UCSD-AML1 (cell line): ENCODE measurements around the gene OTOF.

Experiments used
- DNase-seq: peaks from one replicate; lab custom pipeline; 2025; ENCODE audit not compliant: unreplicated experiment; lab: John Stamatoyannopoulos, UW

OTOF gene

GRCh38 chr2:26454561-26455001 lies 23.3 kb downstream of the OTOF start:
- DNase-seq, result no peak

GRCh38 chr2:26453421-26454329 lies 24.2 kb downstream of the OTOF start:
- no peak for DNase-seq

- DNase-seq, result no peak
Observed at GRCh38 chr2:26451700-26452099, 26.2 kb downstream of the OTOF start.

- DNase-seq, result no peak
Observed at GRCh38 chr2:26450031-26450635, 27.8 kb downstream of the OTOF start.

- DNase-seq, result no peak
Observed at GRCh38 chr2:26449278-26450030, 28.5 kb downstream of the OTOF start.

GRCh38 chr2:26448651-26449050 lies 29.3 kb downstream of the OTOF start:
- no peak for DNase-seq

- no peak for DNase-seq
Observed at GRCh38 chr2:26444236-26444635, 33.7 kb downstream of the OTOF start.

- DNase-seq, result no peak
Observed at GRCh38 chr2:26442707-26443106, 35.2 kb downstream of the OTOF start.

GRCh38 chr2:26442301-26442700 lies 35.6 kb downstream of the OTOF start:
- DNase-seq, result no peak

- DNase-seq, result no peak
Observed at GRCh38 chr2:26438926-26439325, 39.0 kb downstream of the OTOF start.

GRCh38 chr2:26438526-26438925 lies 39.4 kb downstream of the OTOF start:
- DNase-seq, result no peak

GRCh38 chr2:26435106-26435505 lies 42.8 kb downstream of the OTOF start:
- no peak for DNase-seq

- no peak for DNase-seq
Observed at GRCh38 chr2:26432859-26433258, 45.1 kb downstream of the OTOF start.

- no peak for DNase-seq
Observed at GRCh38 chr2:26432363-26432762, 45.6 kb downstream of the OTOF start.

GRCh38 chr2:26430826-26431225 lies 47.1 kb downstream of the OTOF start:
- no peak for DNase-seq

- no peak for DNase-seq
Observed at GRCh38 chr2:26429779-26430578, 47.9 kb downstream of the OTOF start.

GRCh38 chr2:26428846-26429245 lies 49.1 kb downstream of the OTOF start:
- DNase-seq, result no peak

- DNase-seq, result no peak
Observed at GRCh38 chr2:26424221-26424620, 53.7 kb downstream of the OTOF start.

GRCh38 chr2:26423750-26424149 lies 54.2 kb downstream of the OTOF start:
- no peak for DNase-seq

- DNase-seq, result no peak
Observed at GRCh38 chr2:26422947-26423629, 54.8 kb downstream of the OTOF start.
